ENCODE results near the gene MTARC1. TPM values are rescaled to one million over a fixed set of nuclear protein-coding genes. Genes with fewer than 3 reads are reported as not detected.

MTARC1 gene
- total RNA-seq (2014; rRNA removed; shearing (Covaris generic)): not detected in 2 replicates

- peak; percentile 86 for DNase-seq (ENCODE audit: low spot score)
- in situ Hi-C loops (cut with HindIII; ENCODE audit: low sequenced_read_pairs): no loop called here
Measured at GRCh38 chr1:220786337-220787068, at the start of gene MTARC1. Gene MTARC1, plus strand, starts transcription at chr1:220786913. Its CDS starts 32 bp downstream, at chr1:220786945.

- in situ Hi-C loops (cut with HindIII; ENCODE audit: low sequenced_read_pairs): no loop called here
- DNase-seq (ENCODE audit: low spot score): no peak
Measured at GRCh38 chr1:220741349-220741748, 45.4 kb upstream of the MTARC1 start.

DNA sequence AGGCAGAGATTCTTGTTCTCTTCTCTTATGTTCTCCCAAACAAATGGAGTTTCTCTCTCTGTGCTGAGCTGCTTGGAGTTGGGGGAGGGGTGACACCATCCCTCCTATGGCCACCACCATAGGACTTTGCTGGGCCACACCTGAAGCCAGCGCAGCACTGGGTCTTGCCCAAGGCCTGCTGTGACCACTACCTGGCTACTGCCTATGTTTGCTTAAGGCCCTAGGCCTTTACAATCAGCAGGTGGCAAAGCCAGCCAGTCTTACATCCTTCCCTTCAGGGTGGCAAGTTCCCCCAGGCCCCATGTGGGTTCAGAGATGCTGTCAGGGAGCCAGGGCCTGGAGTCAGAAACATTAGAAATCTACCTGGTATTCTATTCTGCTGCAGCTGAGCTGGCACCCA is 44.9 kb upstream of the MTARC1 start:
- DNase-seq (ENCODE audit: low spot score): no peak
- in situ Hi-C loops (cut with HindIII; ENCODE audit: low sequenced_read_pairs): no loop called here

DNA sequence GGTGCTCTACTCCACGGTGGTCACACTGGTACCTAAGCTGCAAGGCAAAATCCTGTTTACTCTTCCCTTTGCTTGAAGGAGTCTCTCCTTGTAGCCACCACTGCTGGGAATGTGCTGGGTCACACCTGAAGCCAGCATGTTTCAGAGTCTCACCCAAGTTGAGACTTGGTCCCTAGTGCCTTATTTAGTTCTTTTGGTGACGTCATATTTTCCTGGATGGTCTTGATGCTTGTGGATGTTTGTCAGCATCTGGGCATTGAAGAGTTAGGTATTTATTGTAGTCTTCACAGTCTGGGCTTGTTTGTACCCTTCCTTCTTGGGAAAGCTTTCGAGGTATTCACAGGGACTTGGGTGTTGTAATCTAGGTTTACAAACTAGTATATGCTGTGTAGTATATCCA is 44.2 kb upstream of the MTARC1 start:
- in situ Hi-C loops (cut with HindIII; ENCODE audit: low sequenced_read_pairs): no loop called here
- no peak for DNase-seq (ENCODE audit: low spot score)

GRCh38 chr1:220746851-220747250 is 39.9 kb upstream of the MTARC1 start:
- in situ Hi-C loops (cut with HindIII; ENCODE audit: low sequenced_read_pairs): no loop called here
- DNase-seq (ENCODE audit: low spot score): no peak

GRCh38 chr1:220747437-220748088 is 39.1 kb upstream of the MTARC1 start:
- DNase-seq (ENCODE audit: low spot score): no peak
- in situ Hi-C loops (cut with HindIII; ENCODE audit: low sequenced_read_pairs): no loop called here

- in situ Hi-C loops (cut with HindIII; ENCODE audit: low sequenced_read_pairs): no loop called here
- DNase-seq (ENCODE audit: low spot score): peak; percentile 68
Measured at GRCh38 chr1:220748089-220748934, 38.4 kb upstream of the MTARC1 start, which contains the start of gene MTARC2. Gene MTARC2, plus strand, starts transcription at chr1:220748322. Its CDS starts 210 bp downstream, at chr1:220748532.

GRCh38 chr1:220748936-220749335 is 37.8 kb upstream of the MTARC1 start:
- in situ Hi-C loops (cut with HindIII; ENCODE audit: low sequenced_read_pairs): no loop called here
- no peak for DNase-seq (ENCODE audit: low spot score)

GRCh38 chr1:220750131-220750515 is 36.6 kb upstream of the MTARC1 start:
- in situ Hi-C loops (cut with HindIII; ENCODE audit: low sequenced_read_pairs): no loop called here
- DNase-seq (ENCODE audit: low spot score): no peak

DNA sequence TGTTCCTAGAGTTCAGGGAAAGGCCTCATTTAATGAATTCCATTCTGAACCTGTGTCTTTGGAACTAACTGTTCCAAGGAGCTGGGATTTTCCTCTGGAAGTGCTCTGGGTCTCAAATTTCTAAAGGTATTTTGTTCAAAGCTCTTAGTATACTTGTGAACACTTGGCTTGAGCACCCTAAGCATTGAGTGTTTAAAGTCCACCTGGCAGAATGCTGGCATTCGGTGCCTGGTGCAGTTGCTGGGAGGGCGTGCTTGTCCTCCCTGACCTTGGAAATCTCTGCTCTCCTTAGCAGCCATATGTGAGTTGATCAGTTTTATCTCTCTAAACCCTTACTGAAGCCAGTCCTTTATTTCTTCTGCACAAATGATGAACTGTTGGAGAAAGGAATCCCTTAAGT is 35.6 kb upstream of the MTARC1 start:
- no peak for DNase-seq (ENCODE audit: low spot score)
- in situ Hi-C loops (cut with HindIII; ENCODE audit: low sequenced_read_pairs): no loop called here

DNA sequence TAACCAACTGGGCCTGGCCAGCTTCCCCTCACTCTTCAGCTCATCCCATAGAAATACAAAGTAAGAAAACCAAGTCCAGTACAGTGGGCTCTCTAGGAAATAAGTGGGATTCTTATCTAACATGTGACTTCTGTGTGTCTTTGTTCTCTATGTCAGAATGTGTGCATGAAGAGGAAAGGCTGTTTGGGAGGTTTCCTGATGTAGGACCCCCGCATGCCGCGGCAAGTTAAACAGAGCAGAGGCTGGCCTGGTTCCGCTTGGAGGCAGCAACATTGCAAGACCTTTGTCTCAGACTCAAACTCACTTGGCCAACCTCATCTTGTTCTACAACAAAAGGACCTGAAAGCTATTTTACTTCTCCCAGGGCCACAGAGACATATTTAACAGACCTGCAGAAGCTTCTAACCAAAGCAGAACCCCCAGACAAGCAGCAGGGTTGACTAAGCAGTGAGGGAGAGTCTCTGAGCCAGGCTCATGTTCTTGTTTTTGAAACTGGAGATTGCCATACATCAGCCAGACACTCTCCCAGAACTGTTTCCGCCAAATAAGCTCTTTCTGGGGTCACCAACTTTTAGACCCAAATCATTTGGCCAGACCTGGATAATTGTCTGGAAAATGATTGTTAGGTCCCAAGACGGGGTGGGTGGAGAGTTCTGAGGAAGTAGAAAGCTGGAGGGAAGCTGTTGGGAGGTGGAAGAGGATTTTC is 32.3 kb upstream of the MTARC1 start:
- in situ Hi-C loops (cut with HindIII; ENCODE audit: low sequenced_read_pairs): no loop called here
- no peak for DNase-seq (ENCODE audit: low spot score)

- DNase-seq (ENCODE audit: low spot score): no peak
- in situ Hi-C loops (cut with HindIII; ENCODE audit: low sequenced_read_pairs): no loop called here
Measured at GRCh38 chr1:220754918-220755295, 31.8 kb upstream of the MTARC1 start.

DNA sequence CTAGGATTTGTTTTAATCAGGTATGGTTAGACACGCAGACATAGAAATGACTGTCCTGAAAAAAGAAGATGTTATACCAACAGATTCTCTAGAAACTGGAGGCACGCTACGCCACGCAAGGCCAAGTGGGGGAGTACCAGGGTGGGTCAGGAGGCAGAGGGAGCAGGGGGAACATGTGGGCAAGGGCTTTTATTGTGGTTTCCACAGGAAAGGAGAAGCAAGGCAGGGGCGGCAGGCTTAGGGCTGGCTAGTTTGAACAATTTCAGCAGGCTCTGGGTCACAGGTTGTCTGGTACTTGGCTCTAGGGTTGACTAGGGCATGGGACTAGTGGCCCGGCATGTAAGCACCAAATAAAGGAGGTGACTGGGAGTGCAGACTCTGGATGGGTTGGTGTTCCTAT is 31.4 kb upstream of the MTARC1 start:
- in situ Hi-C loops (cut with HindIII; ENCODE audit: low sequenced_read_pairs): no loop called here
- DNase-seq (ENCODE audit: low spot score): no peak

DNA sequence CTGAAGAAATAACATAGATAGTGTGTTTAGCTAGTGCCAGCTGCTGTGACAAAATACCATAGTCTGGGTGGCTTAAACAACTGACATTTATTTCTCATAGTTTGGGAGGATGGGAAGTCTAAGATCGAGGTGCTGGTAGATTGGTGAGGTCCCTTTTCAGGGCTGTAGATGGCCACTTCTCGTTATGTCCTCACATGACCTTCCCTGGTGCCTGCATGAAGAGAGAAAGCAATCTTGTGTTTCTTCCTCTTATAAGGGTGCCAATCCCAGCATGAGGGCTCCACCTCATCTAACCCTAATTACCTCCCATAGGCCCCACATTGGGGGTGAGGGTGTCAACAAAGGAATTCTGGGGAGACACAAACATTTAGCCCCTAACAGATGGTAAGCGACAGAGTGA is 29.3 kb upstream of the MTARC1 start:
- in situ Hi-C loops (cut with HindIII; ENCODE audit: low sequenced_read_pairs): no loop called here
- no peak for DNase-seq (ENCODE audit: low spot score)

DNA sequence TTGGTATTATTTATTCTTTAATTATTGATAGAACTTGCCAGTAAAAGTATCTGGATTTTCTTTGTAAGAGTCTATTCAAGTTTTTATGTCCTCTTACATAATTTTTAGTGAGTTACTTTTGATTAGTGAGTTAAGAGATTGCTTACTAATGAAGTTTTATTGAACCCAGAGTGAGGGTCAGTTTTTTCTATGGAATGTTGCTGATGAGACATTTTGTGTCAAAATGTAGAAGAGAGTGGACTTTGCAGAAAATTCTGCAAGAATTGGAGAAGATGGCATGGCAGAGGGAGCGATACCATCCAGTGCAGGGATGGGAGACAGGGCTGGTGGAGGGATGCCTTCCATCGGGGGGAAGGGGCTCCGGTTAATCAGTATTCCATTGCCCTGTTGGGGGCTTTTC is 27.6 kb upstream of the MTARC1 start:
- in situ Hi-C loops (cut with HindIII; ENCODE audit: low sequenced_read_pairs): no loop called here

DNA sequence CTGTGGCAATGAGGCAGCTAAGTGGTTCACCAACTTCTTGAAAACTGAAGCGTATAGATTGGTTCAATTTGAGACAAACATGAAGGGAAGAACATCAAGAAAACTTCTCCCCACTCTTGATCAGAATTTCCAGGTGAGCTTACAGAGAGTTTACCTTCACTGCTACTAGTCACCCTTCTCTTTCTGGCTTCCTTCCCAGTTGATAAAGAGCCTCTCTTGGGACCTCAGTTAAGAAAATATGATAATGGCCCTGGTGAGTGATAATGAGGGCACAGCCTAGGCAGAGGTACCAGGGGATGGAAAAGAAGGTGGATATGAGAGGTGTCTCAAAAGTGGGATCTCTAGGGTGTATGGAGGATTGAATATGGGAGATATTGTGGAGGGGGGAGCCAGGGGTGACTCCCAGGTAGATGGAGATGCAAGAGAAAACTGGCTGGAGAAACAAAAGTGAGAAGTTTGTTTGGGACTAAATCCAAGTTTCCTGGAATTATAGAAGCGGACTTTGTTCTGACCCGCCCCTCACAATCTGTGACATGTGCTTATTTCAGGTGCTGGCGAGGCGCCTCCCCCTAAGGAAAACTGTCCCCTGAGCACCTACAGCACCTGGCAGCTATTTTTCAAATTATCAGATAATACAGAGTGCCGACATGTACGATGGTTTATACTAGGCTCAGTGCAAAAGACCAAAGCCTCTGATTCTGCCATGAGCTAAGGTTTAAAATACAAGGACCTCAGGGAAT is 24.9 kb upstream of the MTARC1 start:
- in situ Hi-C loops (cut with HindIII; ENCODE audit: low sequenced_read_pairs): no loop called here
- DNase-seq (ENCODE audit: low spot score): no peak

More for the DNA sequence above, 27.6 kb upstream of the MTARC1 start:
- no peak for DNase-seq (ENCODE audit: low spot score)

DNA sequence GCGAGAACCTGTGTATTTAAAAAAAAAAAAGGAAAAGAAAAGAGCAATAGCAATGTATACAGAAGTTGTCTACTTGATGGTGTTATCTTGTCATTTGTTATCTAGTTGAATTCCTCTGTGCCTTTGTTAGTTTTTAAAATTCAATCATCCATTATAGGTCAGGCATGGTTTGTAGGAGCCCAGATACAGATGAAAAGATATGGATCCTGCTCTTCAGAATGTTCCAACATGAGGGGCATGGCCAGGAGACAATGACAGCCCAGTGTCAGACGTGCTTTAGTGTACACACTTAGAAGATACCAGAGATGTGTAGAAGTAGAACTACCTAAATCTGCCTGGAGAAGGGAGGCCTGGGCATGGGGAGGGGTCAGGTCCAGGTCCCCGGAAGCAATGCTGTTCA is 22.0 kb upstream of the MTARC1 start:
- in situ Hi-C loops (cut with HindIII; ENCODE audit: low sequenced_read_pairs): no loop called here
- no peak for DNase-seq (ENCODE audit: low spot score)

DNA sequence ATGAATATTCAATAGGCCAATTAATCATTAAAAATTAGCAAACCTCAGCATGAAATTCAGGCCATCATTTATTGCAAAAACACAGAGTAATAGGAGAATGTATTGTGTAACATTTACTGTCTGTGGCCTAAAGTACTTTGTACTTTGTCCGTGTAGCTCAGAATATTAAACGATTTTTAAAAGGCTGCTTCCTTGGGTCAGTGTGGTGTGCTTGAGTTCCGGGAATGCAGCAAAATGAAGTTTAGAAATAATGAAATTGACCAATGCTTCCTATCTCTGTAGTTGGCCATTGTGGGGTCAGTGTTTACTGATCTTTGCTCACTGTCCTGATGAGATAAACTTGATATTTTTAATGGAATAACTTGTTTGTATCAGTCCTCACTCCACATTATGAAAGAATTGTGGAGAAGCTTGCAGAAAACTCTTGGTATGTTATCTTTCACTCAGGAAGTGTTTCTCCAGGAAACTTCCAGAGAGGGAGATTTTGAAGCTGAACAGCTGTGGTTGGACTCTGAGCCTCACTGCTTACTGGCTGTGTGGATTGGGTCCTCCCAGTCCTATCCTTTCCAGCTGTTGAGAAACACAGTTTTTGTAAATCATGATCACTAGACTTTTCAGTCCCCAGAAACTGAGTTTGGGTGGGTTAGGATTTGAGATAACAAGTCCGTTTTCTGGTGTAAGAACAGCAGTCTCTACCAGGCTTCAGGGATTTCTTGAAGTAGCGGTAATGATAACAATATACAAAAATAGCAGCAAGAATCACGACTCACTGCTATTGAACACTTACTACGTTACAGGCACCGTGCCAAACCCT is 19.2 kb upstream of the MTARC1 start:
- no peak for DNase-seq (ENCODE audit: low spot score)
- in situ Hi-C loops (cut with HindIII; ENCODE audit: low sequenced_read_pairs): no loop called here

Measured in G401 (cell line).